ENCODE results near the gene DLK1.

Gene DLK1

DNA sequence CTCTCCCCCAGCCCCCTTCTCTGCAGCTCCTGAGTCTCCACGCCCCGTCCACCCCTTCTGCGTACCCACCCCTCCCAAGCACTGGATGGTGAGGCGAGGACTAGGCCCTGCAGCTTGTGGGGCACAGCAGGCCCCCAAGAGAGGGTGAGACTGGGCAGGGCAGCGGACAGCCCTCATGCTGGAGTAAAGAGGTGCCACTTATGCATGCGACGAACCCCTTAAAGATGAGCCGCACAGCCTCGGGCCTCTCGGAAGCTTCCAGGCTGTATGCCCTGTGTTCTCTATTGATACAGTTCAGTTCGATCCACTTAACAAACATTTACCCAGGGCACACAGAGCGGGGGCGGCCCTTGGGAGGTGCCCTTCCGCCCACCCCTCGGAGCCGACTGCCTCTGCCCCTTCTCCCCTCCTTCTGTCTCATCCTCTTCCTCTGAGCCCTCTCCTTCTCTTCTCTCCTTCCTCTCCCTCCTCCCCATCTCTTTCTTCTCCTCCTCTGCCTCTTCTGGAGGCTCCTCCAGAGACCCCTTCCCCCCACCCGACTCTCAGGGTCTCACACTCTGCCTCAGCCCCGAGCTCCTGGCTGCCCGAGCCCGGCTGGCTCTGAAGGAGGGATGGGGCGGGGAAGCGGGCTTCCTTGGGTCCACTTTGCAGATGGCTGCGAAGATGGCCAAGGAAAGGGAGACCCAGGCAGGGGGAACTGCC, 32.7 kb upstream of the DLK1 start:
- no peak for DNase-seq (ENCODE audit: low read depth)

DNA sequence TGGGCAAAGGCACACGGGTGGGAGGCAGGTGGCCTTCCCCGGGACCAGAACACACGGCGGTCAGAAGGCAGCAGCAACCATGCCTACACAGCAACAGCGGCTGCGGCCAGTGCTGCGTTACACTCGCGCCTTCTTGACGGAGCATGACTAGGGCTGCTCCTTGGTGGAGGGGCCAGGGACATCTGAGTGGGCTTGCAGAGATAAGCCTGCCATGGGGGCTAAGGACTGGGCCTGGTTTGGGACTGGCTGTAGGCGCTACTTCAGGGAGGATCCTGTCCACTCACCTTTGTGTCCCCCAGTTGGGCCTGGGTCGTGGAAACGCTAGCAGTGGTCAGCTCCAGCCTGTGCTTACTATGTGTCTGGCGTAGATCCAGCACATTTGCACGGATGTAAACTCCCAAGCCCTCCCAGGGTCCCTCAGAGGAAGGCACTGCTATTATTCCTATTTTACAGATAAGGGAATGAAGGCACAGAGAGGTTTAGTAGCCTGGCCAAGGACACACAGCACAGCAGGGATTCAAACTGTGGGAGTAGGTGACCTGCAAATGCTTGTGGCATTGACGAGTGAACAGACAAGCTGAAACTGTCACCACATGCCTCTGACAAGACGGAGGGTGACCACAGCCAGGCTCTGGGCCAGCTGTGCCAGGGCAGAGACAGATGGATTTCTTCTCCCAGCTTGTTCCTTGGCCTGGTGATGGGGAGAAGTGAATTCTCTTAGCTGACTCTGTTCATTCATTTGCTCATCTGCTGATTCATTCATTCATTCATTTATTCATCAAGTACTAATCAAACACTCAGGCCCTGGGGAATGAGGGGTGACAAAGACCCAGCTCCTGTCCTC, 31.9 kb upstream of the DLK1 start:
- no peak for DNase-seq (ENCODE audit: low read depth)

DNA sequence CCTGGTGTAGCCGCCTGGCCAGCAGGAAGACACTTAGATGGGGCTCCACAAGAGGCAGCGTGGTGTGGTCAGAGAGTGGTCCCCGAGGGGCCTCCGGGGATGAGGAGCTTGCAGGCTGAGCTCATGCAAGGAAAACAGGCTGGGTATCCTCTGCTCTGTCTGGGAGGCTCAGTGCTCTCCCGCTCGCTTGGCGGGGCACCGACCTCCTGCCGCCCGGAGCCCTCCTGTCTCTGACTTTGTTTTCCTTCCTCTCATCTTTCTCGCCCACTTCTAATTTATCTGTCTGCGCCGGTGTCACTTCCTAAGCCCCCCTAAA, 31.3 kb upstream of the DLK1 start:
- DNase-seq (ENCODE audit: low read depth): no peak

DNA sequence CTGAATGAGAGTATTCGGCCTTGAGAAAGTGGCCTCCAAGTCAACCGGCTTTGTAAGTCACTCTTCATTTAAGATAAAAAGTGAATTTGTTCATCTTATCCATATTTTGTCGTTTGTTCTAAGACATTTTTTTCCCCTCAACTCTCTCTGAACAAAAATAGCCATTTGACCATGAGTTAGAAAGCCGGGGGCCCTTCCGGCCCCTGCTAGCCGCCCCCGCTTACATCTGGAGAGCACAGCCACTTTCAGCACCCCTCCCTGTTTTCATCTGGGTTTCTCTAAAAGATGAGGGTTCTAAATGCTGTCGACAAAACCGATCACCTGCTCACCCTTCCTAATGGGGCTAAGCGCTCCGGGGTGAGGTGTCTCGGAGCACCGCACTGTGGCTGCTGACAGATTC, 30.7 kb upstream of the DLK1 start:
- DNase-seq (ENCODE audit: low read depth): no peak

DNA sequence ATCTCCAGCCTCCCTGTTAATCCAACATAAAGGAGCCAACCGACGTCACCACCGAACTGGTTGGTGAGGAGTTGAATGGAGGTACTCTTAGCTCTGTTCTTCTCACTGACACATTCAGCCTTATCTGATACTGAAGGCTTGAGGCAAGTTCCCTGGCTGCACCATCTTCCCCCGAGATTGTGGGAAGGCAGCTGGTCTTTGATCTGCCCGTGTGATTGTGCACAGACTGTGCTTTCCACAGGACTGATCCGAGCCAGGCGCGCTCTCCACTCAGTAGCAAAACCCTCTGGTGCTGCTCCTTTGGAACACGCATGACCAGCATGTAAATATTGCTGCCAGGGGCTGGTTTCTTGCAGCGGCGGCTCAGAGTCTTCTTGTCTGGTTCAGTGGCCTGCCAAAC, 30.1 kb upstream of the DLK1 start:
- DNase-seq (ENCODE audit: low read depth): no peak

DNA sequence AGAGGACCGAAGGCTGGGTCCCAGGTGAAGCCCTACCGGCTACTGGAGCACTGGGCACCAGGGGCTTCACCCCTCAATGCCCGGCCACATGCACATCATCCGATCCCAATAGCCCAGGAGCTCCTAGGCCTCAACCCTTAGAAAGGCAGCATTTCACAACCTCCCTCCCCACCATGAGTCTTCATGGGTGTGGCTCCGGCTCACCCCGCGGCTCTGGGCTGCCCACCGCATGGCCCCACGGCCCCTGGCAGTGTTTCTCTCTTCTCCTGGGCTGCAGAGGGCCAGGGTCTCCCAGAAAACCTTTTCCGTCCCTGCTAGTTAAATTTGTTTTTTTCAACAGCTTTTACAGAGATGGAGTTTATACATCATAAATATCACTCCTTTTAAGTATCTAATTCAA, 28.6 kb upstream of the DLK1 start:
- DNase-seq (ENCODE audit: low read depth): no peak

DNA sequence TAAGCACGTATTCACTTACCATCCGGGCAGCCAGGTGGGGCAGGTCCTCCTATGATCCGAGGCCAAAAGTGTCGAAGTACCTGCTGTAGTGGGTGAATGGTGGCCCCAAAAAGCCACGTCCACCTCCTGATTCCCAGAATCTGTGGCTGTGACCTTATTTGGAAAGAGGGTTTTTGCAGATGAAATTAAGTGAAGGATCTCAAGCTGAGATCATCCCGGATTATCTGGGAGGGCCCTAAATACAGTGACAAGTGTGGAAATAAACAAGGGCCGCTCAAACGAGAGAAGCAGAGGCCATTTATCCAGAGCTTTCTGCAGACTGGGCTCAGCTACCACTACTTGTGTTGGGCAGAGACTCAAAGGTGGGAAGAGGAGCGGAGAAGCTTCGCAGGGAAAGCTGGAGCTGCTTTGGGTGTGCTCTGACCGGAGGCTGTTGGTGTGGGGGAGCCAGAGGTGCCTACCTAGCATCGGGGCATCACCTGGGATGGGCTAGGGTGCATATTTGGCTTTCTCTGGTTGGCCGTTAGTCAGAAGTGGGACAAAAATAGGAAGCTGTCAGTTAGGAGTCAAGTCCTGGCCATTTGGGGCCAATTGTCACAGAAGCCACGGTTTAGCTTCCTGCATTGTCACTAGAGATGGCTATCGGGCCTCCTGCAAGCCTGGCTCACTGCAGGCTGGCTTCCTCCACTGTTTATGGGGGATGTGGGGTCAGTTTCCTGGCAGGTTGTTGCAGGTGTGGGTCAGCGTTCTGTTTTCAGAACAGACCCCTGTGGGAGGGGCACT, 27.8 kb upstream of the DLK1 start:
- DNase-seq (ENCODE audit: low read depth): no peak

DNA sequence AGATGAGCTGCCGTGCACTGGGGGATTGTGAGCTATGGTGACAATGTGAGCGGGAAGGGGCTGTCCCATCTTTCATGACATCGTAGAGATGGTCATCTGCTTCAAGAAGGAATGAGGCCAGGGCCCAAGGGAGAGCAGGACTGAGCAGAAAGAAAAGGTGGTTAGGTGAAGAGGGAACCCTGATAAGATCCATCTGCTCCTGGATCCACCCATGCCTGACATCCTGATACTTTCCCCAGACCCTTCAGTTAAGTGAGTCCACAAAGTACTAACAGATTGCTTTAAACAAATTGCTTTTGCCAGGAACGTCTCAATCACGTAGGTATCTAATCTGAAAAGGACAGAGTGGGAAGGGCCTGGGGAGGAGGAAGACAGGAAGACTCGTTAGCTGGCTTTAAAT, 25.4 kb upstream of the DLK1 start:
- DNase-seq (ENCODE audit: low read depth): no peak

DNA sequence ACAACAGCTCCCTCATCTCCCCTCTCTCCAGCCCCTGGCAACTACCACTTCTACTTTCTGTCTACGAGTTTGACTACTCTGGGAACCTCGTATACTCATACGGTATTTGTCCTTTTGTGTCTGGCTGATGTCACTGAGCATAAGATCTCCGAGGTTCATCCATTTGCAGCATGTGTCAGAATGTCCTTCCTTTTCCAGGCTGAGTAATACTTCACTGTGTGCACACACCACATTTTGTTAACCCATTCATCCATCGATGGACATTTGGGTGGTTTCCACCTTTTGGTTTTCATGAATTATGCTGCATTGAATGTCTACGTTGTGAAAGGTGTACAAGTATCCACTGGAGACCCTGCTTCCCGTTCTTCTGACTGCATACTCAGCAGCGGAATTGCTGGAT, 24.1 kb upstream of the DLK1 start:
- DNase-seq (ENCODE audit: low read depth): no peak

DNA sequence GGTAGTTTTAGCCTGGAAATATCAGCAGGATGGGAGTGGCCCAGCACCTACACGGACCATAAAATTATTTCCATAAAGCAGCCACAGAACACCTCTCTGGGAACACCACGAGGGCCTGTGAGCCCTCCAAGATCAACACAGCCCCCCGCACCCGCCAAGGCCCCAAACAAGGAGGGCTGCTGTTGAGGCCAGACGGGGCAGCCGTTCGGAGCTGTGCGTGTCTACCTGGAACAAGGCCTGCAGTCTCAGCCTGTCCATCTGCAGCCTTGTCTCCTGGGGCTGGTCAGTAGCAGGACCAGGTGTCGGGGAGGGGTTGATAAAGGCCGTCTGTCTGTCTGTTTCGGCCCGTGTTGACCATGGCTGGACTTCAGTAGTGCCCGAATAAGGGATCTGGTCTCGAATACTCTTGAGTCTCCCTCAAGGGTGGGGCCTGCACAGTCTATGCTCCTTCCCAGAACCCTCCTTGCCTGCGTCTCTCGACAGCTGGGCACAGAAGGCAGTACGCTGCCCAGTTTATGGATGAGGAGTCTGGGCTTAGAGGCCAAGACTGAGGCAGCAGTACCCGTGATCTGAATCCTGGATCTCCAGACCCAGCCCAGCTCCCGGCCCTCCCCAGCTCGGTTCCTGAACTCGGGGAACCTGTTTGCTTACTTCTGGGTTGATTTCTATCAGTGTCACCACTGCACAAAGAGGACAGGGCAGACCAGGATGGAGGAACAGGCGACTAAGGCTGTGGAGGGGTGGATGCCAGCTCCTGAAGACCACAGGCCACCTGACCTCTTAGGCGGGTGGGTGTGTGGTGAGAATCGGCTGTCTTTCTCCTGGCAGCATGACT, 23.1 kb upstream of the DLK1 start:
- no peak for DNase-seq (ENCODE audit: low read depth)

DNA sequence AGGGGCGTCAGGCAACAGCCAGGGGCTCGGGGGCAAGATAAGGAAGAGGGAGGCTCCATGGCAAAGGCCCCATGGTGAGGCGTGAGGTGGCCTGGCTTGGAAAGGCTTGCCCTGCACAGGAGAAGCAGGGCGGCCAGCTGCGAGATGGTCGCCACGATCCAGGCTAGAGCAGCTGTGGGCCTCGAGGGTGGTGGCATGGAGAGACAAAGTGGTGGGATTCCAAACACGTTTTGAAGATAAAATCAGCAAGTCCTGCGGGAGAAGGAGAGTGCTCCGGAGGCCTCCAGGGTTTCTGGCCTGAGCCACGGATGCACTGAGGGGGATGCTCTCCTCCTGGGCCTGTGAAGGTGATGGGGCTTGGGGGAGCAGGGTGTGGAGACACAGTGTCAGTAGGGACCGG, 20.5 kb upstream of the DLK1 start:
- no peak for DNase-seq (ENCODE audit: low read depth)

DNA sequence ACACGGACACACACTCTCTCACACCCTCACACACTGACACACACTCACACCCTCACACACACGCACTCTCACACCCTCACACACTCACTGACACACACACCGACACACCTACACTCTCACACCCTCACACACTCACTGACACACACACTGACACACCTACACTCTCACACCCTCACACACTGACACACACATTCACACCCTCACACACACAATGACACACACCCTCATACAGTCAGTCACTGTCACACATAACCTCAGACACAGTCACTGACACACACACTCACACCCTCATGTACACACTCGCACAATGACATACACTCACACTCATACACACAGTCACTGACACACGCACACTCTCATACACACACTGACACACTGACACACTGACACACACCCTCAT, 19.8 kb upstream of the DLK1 start:
- DNase-seq (ENCODE audit: low read depth): no peak

DNA sequence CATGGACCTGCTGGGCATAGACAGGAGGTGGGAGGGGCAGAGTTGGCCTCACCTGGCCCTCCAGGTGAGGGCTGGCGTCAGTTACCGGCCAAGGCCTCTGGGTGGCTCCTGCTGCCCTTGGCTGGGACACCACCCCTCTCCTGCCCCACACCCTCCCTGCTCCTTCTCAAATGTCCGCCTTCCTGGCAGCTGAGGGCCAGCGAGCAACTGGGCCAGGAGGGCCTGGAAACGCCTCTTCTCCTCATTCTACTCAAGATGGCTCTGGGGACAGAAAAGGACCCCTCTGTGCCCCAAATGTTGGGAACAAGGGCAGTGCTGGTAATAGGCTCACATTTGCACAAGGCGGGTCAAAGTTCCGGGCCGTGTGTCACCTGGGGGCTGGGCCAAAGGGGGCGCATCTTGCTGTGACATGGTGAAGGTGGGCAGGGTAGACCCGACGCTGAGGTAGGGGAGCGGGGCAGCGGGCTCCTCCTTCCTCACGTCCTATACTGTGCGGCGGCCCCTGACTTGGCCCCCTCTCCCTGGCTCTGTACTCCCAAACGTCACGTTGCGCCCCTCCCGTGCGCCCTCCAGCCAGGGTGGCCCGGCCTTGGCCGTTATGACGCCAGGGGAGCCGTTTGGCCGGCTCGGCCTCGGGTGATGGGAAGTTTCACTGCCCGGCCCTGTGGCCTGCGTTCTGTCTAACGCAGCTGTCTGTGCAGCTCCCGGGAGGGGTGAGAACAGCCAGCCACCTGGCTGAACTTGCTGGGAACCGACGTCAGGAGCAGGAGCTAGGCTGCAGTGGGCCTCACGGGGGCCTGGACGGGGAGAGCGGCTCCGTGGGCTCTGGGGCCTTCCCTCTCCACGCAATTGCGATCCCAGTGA, 18.0 kb upstream of the DLK1 start:
- no peak for DNase-seq (ENCODE audit: low read depth)

DNA sequence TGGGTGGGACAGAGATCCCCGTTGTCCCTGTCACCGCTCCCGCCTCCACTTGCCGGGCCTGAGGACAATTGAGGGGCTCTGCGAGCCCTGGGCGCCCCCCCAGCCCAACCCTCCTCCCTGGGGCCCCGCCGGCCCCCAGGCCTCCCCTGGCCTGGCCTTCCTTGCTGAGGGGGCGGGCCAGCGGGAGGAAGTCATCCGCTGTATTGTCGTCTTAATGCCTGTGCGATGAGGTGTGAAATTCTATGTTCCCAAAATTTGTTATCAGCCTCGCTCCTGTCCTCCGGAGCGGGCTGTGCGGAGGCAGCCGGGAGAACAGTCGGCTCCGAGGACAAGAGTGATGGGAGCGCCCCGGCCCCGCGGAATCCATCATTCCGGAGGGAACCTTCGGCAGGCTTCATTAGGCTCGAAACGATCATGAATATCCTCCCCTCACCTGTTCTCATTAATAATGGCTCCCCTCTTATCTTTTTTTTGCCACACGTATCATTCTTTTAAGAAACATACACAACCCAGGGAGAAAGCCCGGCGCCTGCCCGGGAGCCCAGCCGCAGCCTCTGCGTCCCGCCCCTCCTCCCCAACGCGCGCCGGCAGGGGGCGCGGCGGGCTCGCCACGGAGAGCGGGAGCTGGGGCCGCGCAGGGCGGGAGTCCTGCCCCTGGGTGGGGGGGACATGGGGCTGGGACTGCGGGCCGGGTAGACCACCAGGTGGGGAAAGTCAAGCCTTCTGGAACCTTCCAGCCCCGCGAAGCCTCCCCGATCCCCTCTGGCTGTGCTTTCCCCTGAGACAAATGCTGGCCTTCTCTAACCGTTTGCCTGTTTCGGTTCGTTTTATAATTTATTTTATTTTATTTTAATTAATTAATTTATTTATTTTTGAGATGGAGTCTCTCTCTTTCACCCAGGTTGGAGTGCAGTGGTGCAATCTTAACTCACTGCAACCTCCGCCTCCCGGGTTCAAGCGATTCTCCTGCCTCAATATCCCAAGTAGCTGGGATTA, 17.1 kb upstream of the DLK1 start:
- DNase-seq (ENCODE audit: low read depth): no peak

DNA sequence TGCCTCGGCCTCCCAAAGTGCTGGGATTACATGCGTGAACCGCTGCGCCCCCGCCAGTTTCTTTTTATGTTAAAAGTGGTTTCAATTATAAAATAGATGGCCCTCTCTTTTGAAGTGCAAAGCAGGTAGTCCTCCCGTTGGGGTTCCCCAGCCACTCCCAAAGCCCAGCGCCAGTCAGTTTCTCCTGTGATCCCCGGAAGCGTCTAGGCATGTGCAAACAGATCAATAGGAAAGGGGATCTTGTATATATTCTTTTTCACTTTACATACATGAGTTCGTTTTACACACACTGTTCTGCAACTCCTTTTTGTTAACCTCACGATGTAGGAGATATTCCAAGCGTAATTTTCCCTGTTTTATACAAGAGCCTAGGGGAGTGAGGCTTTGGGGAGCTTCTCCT, 16.3 kb upstream of the DLK1 start:
- DNase-seq (ENCODE audit: low read depth): no peak

DNA sequence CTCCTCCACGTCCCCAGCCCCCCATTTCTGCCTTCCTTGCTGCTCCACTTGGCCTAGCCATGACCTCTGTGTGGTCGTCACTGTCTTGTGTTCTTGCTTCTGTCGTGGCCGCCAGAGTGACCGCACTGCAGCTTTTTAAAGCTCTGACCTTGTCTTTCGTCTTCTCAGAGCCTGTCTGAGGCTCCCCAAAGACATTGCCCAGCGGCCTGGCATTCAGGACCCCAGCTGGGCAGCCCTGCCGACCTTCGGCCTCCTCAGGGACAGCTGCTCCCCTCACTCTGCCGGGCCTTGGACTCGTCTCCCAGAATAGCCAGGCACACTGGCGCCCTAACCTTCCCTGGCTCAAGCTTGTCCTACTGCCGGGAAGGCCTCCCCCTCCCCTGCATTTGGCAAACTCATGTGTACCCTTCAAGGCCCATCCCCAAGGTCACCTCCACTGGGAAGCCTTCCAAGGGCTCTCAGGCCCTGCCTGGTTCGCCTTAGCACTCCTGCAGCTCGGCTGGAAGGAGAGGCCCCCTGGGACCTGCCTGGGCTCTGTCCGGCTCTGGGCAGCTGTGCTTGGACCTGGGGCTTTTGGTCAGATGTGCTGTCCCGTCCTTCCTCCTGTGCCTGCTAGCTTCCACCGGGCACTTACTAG, 15.7 kb upstream of the DLK1 start:
- DNase-seq (ENCODE audit: low read depth): no peak

DNA sequence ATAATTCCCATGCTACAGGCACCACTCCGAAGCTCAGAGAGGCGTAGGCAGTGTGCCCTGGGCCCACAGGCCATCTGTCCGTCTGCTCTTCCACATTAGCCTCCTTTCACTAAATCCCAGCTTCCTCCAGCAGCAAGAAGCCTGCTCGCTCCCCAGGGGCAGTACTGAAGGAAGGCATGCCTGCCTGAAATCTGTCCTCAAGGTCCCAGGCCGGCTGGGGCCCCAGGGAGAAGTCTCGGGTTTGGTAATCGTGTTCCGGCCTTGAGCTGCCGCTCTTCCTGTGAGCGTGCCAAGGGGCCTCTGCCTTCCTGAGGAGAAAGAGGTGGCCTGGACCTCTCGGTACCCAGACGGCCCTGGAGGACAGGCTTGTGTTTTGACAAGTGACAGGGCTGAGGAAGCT, 15.2 kb upstream of the DLK1 start:
- DNase-seq (ENCODE audit: low read depth): no peak

DNA sequence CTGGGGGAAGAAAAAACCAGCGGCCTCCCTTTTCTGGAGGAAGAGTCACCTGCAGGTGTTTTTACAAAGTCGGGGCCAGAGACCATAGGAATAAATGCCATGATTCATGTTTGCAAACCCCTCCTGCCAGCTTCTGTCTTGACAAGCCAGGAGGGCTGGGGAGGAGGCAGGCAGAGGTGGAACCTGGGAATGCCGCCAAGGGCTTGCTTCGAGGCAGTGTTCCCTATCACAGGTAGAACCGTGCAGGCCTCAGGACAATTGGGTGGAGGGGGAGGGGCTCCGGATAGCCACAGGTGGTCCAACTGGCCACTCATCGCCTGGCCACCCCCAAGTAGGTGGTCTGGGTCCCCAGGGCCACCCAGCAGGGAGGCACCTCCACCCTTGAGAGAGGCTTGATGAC, 14.2 kb upstream of the DLK1 start:
- no peak for DNase-seq (ENCODE audit: low read depth)

DNA sequence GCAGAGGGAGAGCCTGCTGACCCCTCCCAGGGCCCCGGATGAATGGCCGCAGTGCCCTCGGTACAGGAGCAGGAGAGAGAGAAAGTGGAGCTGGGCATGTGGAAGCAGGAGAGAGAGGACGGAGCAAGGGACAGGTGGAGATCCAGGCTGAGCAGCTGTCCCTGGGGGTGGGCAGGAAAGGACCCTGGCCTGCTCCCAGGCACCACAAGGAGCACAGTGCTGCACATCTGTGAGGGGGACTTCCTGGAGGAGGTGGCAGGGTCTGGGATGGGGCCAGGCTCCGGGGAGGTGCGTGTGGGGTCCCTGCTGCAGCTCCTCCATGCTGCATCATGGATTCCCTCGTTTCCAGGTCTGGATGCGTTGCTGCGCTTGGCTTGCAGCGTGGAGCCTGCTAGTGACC, 13.0 kb upstream of the DLK1 start:
- DNase-seq (ENCODE audit: low read depth): no peak

Data from stimulated activated CD8-positive, alpha-beta memory T cell treated with anti-CD3 and anti-CD28 coated beads, Interleukin-15, amount 100 ng/mL, for 24 hours (primary cell).